ENCODE data around the gene GALNT14. TPM values are rescaled to one million over a fixed set of nuclear protein-coding genes. Genes with fewer than 3 reads are reported as not detected.

GALNT14 gene
- total and polyA plus RNA-seq, 2 of the 8 experiments (the other 6 are each of a cell fraction or from before 2014, with no cell fraction given): 13.0 to 13.7 TPM

DNA sequence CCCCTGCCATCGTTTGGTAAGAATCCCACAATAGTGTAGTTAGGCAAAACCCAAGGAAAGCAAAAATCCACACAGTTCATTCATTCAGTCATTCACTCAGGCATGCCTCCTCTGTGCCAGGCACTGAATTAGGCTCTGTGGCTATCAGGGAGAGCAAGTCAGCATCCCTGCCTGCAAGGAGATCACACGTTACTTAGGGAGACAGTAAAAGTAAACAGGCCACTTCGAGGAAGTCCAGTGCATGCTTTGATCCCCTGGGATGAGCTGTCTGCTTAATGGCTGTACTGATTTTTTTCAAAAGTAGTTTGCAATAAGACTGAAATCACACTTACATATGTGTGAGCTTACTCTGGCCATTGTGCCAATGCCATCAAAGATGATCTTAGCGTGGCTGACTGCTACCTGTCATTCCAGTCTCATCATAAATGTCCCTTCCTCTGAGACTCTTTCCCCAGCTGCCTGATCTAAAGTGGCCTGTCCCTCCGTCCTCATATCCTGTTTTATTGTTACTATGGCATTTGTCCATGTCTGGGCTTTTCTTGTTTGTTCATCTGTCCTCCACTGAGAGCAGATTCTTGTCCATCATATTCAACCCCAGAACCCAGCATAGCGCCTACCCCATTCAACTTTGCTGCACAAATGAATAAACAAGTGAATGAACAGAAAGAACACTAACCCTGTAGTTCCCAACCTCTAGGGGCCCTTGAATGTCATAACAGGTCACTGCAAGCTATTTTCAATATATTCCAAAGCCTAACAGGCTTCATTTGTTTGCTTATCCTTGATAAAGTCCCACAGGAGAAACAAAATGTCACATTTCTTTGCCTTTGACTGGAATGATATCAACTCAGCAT, 84.1 kb downstream of the GALNT14 start:
- no peak for DNase-seq (ENCODE audit: low read depth in 1 of 2, low spot score in 2 of 2)
- Histone ChIP-seq H3K56ac (replicated peaks; ENCODE audit: insufficient read length, low read depth, low read length) (no peak overlapping the region), H3K27me3 (replicated peaks in 1 of 4; ENCODE audit: control insufficient read depth in 3 of 4, extremely low read depth in 1 of 4, insufficient read depth in 3 of 4, low read length in 3 of 4) (no peaks in the 10 kb centered on the region), H3K9me3 (ENCODE audit: insufficient read depth in 2 of 2, low read depth in 1 of 2, low read length in 1 of 2) (no peaks in the 10 kb centered on the region), H4K20me1 (replicated peaks in 1 of 2; ENCODE audit: control insufficient read depth in 1 of 2, insufficient read depth in 2 of 2, low read length in 2 of 2) (no peaks in the 10 kb centered on the region), H2BK120ac (replicated peaks; ENCODE audit: low read depth, low read length) (no peak overlapping the region), H3K4me2 (ENCODE audit: insufficient read depth in 1 of 2, low read depth in 2 of 2, low read length in 2 of 2) (no peak overlapping the region), H3K36me3 (ENCODE audit: control insufficient read depth in 2 of 4, insufficient read depth in 4 of 4, low read length in 3 of 4) (no peaks in the 10 kb centered on the region), H3K14ac (ENCODE audit: insufficient read length) (no peak overlapping the region), H4K91ac (replicated peaks; ENCODE audit: insufficient read length, low read length) (no peak overlapping the region), H3K79me1 (ENCODE audit: low read depth, low read length) (no peaks in the 10 kb centered on the region), H2BK15ac (ENCODE audit: low read length) (no peak overlapping the region), H3K23ac (ENCODE audit: insufficient read length) (no peak overlapping the region), H3K4me1 (replicated peaks in 1 of 4; ENCODE audit: control insufficient read depth in 3 of 4, insufficient read depth in 4 of 4, low read length in 3 of 4) (no peaks in the 10 kb centered on the region), H3K4me3 (ENCODE audit: extremely low read depth in 1 of 4, insufficient read depth in 2 of 4, low read depth in 3 of 4, low read length in 4 of 4) (no peak overlapping the region), H3K9ac (replicated peaks in 1 of 4; ENCODE audit: extremely low read depth in 1 of 4, low read depth in 3 of 4, low read length in 3 of 4) (no peak overlapping the region), H3K27ac (ENCODE audit: low read depth, low read length) (no peak overlapping the region), H2AK5ac (ENCODE audit: low read depth, low read length) (no peak overlapping the region), H2AFZ (ENCODE audit: low read length) (no peak overlapping the region), H3K4ac (replicated peaks; ENCODE audit: insufficient read length, low read depth, low read length) (no peak overlapping the region), H3K18ac (ENCODE audit: extremely low read depth, low read length) (no peak overlapping the region), H2BK5ac (ENCODE audit: low read depth, low read length) (no peak overlapping the region), H3K23me2 (ENCODE audit: low read depth, low read length) (no peaks in the 10 kb centered on the region), H4K5ac (ENCODE audit: insufficient read length, low read depth, low read length) (no peak overlapping the region), H2BK20ac (ENCODE audit: low read length) (no peak overlapping the region), H3K79me2 (ENCODE audit: control insufficient read depth in 1 of 2, insufficient read depth in 2 of 2, low read length in 2 of 2) (no peaks in the 10 kb centered on the region), H4K8ac (ENCODE audit: extremely low read depth, insufficient read depth, low read length) (no peak overlapping the region), H2BK12ac (ENCODE audit: low read depth, low read length) (no peak overlapping the region)
- no peak for FAIRE-seq
- ChIA-PET POLR2A (ENCODE audit: partially characterized antibody) (no interaction called here), CTCF (ENCODE audit: partially characterized antibody) (interaction anchor here (0.7 to 3.5 kb wide), 5 partner anchors 21 to 341 kb away, joined by 3 to 16 read pairs (median 3); no protein-coding TSS in a partner anchor)
- 91% methylated on average over 6 of the region's 6 CpGs; no CpG with 5 or more reads in 1 of the 2 experiments for WGBS, 2 experiments (ENCODE audit: extremely low coverage in 1 of 2, insufficient coverage in 1 of 2, insufficient read length in 1 of 2, insufficient replicate concordance in 2 of 2, low coverage in 1 of 2, low lambda C conversion rate in 2 of 2, missing lambda C conversion rate in 1 of 2)
- TF ChIP-seq POLR2AphosphoS5 (IDR thresholded peaks at IDR 0.05; ENCODE audit: low read depth, low read length): no peak
- TF ChIP-seq RAD21 (IDR thresholded peaks at IDR 0.05 in 1 of 2, conservative IDR thresholded peaks at IDR 0.05 in 1 of 2; ENCODE audit: low read depth in 2 of 2, low read length in 2 of 2): no peak
- TF ChIP-seq CBX5 (IDR thresholded peaks at IDR 0.05; ENCODE audit: low read depth, low read length): no peak
- no peak for TF ChIP-seq KDM5A (IDR thresholded peaks at IDR 0.05; ENCODE audit: low read length)
- TF ChIP-seq, protein P1, sequence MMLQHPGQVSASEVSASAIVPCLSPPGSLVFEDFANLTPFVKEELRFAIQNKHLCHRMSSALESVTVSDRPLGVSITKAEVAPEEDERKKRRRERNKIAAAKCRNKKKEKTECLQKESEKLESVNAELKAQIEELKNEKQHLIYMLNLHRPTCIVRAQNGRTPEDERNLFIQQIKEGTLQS (IDR thresholded peaks at IDR 0.05; ENCODE audit: insufficient read depth, low read depth, low read length): no peak
- no peak for TF ChIP-seq POU5F1 (IDR thresholded peaks at IDR 0.05; ENCODE audit: low read depth, low read length)
- no peak for TF ChIP-seq SAP30 (IDR thresholded peaks at IDR 0.05; ENCODE audit: insufficient read depth, insufficient replicate concordance, low read length)
- no peak for TF ChIP-seq KDM4A (IDR thresholded peaks at IDR 0.05; ENCODE audit: low read depth, low read length, severe bottlenecking)
- no peak for TF ChIP-seq BCL11A (IDR thresholded peaks at IDR 0.05; ENCODE audit: low read depth in 2 of 2, low read length in 2 of 2)
- no peak for TF ChIP-seq JUND (IDR thresholded peaks at IDR 0.05; ENCODE audit: low read length)
- TF ChIP-seq CTBP2 (IDR thresholded peaks at IDR 0.05; ENCODE audit: borderline replicate concordance, insufficient read depth, insufficient read length, low read length): no peak

Measured in H1 (cell line).